Astrocyte of the cerebellum (primary cell): ENCODE results near the gene ANKLE1.

Source experiments
- DNase-seq: peaks from one replicate; pipeline ENCODE4 v3.0.0-alpha.2; 2011; ENCODE audit warnings: low read depth
- H3K4me3 ChIP-seq: 2 replicates; pipeline ENCODE4 v1.5.1; 2011; ENCODE audit warnings: mild to moderate bottlenecking, low read depth, low read length, moderate library complexity
- CTCF ChIP-seq: IDR thresholded peaks from 2 replicates; pipeline ENCODE4 v1.5.1; 2012; ENCODE audit warnings: low read length, low read depth, moderate library complexity, mild to moderate bottlenecking; ENCODE audit errors: missing control alignments
- in situ Hi-C: cut with HindIII; loops from 2 replicates; pipeline ENCODE4 v1.10.0; 2017; ENCODE audit warnings: low sequenced_read_pairs

The ANKLE1 gene

GRCh38 chr19:17283504-17283996, 1.8 kb downstream of the ANKLE1 start:
- DNase-seq: no peak
- TF ChIP-seq CTCF: no peak
- in situ Hi-C loops: no loop called here
- H3K4me3 ChIP-seq: no peak overlapping the region

- DNase-seq: no peak
- H3K4me3 ChIP-seq: no peak overlapping the region
- no peak for TF ChIP-seq CTCF
- in situ Hi-C loops: no loop called here
Observed at GRCh38 chr19:17285415-17286135, 3.9 kb downstream of the ANKLE1 start.

GRCh38 chr19:17286263-17286662, 4.6 kb downstream of the ANKLE1 start:
- no peak for TF ChIP-seq CTCF

GRCh38 chr19:17286752-17287151, 5.1 kb downstream of the ANKLE1 start:
- no peak for TF ChIP-seq CTCF
- no peak for DNase-seq
- no peak overlapping the region for H3K4me3 ChIP-seq
- in situ Hi-C loops: no loop called here

More at GRCh38 chr19:17286263-17286662, 4.6 kb downstream of the ANKLE1 start:
- DNase-seq: no peak
- in situ Hi-C loops: no loop called here
- no peak overlapping the region for H3K4me3 ChIP-seq

GRCh38 chr19:17289489-17289888, 7.8 kb downstream of the ANKLE1 start:
- in situ Hi-C loops: no loop called here
- no peak overlapping the region for H3K4me3 ChIP-seq
- no peak for TF ChIP-seq CTCF
- DNase-seq: peak; percentile 79

GRCh38 chr19:17292301-17293074, 10.8 kb downstream of the ANKLE1 start:
- peak overlapping the region; percentile 42 for H3K4me3 ChIP-seq
- TF ChIP-seq CTCF: peak; percentile 78
- in situ Hi-C loops: no loop called here
- DNase-seq: peak; percentile 70
